PC-9 (cell line): ENCODE data around the gene CFL2.

Source experiments
- EZH2 ChIP-seq: fragments of 200-600 bp; sonication (generic); IDR thresholded peaks from 2 replicates; pipeline ENCODE4 v1.8.0; 2017; ENCODE audit warnings: antibody characterized with exemption, low read depth
- TF ChIP-seq, protein P1 (sequence below): fragments of 200-600 bp; sonication (generic); conservative IDR thresholded peaks from 2 replicates; pipeline ENCODE4 v1.6.1; 2017; ENCODE audit warnings: mixed run types, antibody characterized with exemption, mild to moderate bottlenecking, moderate library complexity

DNA sequence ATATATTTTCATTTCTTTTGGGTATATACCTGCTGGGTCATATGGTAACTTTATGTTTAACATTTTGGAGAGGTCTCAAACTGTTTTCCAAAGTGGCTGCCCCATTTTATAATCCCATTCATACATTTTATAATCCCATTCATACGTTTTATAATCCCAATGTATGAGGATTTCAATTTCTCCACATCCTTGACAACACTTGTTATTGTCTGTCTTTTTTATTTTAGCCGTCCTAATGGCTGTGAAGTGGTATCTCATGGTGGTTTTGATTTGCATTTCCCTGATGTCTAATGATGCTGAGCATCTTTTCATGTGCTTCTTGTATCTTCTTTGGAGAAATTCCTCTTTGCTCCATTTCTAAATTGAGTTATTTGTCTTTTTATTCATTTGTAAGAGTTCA, 6.7 kb upstream of the CFL2 start:
- TF ChIP-seq, protein P1, sequence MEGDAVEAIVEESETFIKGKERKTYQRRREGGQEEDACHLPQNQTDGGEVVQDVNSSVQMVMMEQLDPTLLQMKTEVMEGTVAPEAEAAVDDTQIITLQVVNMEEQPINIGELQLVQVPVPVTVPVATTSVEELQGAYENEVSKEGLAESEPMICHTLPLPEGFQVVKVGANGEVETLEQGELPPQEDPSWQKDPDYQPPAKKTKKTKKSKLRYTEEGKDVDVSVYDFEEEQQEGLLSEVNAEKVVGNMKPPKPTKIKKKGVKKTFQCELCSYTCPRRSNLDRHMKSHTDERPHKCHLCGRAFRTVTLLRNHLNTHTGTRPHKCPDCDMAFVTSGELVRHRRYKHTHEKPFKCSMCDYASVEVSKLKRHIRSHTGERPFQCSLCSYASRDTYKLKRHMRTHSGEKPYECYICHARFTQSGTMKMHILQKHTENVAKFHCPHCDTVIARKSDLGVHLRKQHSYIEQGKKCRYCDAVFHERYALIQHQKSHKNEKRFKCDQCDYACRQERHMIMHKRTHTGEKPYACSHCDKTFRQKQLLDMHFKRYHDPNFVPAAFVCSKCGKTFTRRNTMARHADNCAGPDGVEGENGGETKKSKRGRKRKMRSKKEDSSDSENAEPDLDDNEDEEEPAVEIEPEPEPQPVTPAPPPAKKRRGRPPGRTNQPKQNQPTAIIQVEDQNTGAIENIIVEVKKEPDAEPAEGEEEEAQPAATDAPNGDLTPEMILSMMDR = no peak
- no peak for TF ChIP-seq EZH2
